Measurements from ENCODE around the gene CHTF18.

CHTF18 gene

DNA sequence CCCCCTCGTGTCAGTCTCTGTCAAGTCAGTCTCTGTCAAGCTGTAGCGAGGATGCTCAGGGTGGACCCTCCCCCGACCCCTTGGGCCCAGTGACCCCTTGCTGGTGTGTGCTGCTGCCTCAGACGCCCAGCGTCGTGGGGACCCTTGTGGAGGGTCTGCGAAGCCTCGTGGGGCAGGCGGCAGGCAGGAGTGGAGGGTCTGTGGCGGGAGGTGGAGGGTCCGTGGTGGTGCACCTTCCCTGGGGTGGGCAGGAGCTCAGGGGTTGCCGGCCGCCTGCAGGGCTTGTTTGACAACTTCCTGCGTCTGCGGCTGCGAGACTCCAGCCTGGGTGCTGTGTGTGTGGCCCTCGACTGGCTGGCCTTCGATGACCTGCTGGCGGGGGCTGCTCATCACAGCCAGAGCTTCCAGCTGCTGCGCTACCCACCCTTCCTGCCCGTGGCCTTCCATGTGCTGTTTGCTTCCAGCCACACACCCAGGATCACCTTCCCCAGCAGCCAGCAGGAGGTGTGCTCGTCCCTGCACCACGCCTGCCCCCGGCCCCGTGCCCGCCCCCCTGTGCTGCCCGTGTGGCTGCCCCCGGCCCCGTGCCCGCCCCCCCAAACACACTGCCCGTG is 6.5 kb downstream of the CHTF18 start:
- DNase-seq = peak; percentile 58

DNA sequence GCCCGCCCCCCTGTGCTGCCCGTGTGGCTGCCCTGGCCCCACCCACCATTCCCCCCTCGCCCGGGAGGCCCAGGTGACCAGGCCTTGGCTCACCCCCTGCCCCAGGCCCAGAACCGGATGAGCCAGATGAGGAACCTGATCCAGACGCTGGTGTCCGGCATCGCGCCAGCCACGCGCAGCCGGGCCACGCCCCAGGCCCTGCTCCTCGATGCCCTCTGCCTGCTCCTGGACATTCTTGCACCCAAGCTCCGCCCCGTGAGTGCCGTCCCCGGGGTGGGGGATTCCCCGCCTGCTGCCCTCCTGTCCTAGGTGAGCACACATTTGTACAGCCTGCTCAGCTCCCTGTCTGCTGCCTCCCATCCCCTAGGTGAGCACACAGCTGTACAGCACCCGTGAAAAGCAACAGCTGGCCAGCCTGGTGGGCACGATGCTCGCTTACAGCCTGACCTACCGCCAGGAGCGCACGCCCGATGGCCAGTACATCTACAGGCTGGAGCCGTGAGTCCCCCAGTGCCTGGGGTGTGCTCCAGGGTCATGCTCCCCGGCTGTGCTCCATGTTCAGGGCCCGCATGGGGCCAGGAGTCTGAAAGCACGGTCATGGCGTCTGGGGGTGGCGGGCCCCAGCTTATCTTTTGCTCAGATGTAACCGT is 7.3 kb downstream of the CHTF18 start:
- DNase-seq = no peak

DNA sequence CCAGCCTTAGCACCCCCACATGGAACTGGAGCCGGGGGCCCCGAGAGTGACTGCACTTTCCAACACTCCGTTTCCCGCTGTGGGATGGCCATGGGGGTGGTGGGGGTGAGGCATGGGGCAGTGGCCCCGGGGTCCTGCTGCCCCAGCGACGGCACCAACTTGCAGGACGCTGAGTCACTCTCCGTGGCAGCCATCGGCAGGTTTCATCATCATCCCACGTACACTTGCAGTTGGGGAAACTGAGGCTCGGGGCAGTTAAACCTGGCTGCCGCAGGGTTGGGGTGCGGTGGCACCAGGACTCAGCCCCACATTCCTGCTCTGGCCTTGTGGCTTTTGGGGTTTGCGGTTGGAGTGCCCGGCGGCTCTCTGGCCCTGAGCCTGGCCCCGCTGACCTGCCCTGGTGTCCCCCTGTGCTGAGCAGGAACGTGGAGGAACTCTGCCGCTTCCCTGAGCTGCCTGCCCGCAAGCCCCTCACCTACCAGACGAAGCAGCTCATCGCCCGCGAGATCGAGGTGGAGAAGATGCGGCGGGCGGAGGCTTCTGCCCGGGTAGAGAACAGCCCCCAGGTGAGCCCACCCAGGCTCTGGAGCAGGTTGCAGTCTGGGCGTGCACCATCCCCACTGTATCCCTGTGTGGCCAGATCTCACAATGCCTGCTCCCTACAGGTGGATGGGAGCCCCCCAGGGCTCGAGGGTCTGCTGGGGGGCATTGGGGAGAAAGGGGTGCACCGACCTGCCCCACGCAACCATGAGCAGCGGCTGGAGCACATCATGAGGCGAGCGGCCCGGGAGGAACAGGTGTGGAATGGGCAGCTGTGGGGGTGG is 8.1 kb downstream of the CHTF18 start:
- DNase-seq = no peak

DNA sequence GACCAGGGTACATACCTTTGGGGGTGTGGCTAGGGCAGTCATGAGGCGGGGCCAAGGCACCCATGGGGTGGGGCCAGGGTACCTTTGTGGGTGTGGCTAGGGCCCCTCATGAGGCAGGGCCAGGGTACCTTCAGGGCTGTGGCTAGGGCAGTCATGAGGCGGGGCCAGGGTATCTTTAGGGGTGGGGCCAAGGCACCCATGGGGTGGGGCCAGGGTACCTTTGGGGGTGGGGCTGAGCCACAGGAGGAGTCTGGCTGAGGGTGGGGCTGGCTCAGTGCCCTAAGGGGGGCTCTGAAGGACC is 8.7 kb downstream of the CHTF18 start:
- no peak for DNase-seq

DNA sequence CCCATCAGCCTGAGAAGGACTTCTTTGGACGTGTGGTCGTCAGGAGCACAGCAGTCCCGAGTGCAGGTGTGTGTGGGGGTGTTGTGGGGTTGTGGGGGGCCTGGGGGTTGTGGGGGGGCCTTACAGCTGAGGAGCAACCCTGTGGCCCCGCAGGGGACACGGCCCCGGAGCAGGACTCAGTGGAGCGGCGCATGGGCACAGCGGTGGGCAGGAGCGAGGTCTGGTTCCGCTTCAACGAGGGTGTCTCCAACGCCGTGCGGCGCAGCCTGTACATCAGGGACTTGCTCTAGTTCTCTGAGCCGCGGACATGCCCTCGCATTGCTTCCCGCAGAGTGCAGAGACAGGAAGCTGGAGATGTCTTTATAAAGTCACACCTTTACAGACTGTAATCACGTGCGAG is 9.3 kb downstream of the CHTF18 start:
- no peak for DNase-seq

DNA sequence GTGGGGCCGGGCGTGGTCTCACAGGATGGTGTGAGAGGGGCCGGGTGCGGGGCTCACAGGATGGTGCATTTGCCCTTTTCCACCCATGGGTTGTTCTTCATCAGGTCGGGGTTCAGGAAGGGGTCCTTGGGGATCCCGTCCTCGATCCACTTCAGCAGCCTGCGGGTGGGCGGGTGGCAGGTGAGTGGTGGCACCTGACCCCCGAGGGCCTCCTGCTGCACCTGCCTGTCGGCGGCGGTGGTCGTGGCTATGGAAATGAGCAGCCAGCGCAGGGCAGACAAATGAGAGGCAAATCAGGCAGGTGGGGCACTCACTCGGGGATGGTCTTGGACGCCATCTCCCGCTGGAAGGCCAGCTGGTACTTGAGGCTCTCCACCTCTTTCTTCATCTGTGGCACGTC is 10.2 kb downstream of the CHTF18 start:
- DNase-seq = no peak

DNA sequence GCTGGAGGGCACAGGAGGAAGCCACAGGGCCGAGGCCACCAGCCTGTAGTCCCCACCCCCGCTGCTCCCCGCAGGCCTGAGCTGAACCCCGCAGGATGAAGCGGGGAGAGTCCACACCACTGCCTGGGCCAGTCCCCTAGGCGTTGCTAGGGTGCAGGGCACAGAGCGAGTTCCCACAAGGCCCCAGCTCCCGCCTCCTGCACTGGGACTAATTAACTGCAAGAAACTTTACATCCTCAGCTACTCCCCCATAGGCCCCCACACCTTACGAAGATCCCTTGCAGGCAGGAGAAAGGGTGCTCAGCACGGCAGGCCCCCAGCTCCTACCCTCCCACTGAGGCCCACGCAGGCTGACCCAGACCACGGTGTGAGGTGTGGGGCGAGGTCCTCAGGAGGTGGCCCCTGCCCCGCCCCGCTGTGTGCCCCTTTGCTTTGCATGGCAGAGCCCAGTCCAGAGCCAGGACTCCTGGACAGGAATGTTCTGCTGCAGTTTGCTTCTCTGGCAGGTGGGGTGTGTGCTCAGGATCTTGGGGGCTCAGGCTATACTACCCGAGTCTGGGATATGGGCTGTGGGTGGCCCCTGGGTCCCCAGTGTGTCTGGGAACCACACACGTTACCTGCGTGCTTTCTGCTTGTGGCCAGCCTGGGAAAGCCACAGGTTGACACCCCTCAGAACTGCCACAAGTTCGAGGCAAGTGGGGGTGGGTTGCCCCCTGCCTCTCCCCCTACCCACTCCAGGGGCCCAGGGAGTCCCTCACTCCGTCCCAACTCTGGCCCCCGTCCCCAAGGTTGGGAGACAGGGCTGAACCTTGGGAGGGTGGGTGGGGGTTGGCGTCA is 10.9 kb downstream of the CHTF18 start:
- DNase-seq = no peak

DNA sequence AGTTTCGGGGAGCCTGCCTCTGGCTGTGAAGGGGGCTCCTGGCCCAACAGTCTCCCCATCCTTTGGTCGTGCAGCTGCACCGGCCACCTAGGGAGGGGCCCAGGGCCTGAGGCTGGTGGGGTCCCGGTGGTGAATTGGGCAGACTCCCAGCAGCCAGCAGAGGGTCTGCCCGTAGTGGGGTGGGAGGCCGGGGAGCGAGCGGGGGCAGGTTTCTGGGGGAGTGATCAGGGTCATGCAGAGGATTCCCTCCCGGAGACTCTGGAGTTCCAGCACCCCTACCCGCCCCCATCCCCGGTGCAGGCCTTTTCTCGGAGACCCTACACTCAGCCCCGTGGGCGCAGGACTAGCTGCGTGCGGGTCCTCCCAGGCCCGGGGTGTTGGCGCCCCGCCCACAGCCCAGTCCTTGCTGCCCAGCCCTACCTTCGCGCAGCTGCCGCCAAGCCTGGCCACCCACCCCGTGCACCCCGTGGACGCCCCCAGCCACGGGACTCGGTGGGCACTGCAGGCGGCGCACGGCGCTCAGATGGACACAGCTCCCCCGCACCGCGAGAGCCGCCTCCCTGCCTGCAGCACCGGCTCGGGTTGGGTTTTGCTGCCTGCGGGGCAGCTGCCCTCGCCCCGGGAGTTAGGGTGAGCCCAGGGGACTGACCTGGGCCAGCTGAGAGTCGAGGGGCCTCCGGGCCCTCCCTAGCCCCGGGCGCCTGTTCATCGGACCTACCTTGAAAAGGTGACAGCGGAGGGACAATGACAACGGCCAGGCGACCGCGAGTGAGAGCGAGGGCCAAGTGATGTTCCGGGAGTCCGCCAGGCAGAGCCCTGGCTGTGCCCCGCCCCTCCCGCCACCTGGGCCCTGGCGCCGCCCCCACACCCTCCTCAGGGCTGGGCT is 11.8 kb downstream of the CHTF18 start, which contains the start of gene GNG13:
TSS of gene GNG13 (minus strand) at position 787 of the 886 bp plus-strand sequence. CDS start 1,657 bp downstream, outside the sequence.
- peak; percentile 74 for DNase-seq

DNA sequence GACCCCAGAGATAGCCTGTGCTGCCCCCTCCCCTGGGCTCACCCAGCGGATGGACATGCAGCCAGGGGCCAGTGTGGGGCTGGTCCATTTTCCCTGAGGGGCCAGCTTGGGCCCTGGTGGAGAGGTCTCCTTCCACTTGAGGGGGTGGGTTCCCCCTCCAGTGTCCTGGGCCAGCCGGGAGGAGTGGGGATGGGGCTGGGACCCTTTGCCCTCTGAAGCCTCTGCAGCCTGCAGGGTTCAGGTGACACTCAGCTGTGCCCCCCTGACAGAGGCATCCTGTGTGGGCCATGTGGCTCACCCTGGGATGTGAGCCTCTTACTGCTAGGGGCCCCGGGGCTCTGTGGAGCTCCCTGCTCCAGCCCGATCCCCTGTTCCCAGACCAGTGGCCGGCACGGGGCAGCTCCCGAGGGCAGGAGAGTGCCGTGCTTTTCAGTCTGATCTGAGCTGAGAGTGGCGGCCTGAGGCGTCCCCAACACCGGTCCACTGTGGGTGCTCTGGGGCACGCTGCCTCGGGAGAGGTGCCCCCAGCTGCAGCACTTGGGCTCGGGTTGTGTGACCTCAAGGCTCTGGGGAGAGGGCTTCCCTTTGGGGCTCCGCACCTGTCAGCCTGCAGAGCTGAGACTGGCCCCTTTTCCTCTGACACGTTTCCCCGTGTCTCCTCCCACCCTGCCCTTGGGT is 12.6 kb downstream of the CHTF18 start:
- DNase-seq = no peak

DNA sequence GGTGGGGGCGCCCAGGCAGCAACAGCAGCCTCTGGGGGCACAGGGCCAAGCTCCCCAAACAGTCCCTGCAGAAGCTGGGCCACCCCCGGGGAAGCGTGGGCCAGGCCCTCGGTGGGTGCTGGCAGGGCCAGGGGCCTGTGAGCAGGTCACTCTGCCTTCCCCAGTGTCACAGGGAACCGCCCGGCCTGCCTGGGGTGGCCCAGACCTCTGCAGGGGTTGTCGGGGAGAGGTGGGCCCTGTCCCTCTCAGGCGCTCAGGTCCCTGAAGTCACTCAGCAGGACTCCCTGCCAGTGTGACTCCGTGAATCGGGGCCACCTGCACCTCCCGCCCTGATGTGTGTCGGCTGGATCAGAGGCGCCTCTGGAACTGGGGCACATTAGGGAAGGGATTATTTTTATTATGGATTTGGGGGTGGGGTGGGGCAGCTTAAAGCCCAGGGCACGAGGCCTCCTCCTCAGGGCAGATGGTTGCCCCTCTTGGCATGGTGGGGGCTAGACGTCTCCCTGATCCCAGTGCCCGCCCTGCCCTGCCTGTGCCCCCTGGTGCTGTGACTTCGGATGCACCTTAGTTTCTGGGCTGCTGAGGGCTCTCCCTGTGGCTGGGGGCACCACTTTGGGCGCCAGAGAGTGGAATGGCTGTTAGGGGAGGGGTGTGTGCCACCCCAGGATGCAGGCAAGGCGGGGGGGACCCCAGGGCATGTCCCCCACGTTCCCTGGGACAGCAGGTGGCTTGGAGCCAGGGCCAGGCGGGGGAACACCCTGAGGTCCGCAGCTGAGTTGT is 13.4 kb downstream of the CHTF18 start:
- no peak for DNase-seq

DNA sequence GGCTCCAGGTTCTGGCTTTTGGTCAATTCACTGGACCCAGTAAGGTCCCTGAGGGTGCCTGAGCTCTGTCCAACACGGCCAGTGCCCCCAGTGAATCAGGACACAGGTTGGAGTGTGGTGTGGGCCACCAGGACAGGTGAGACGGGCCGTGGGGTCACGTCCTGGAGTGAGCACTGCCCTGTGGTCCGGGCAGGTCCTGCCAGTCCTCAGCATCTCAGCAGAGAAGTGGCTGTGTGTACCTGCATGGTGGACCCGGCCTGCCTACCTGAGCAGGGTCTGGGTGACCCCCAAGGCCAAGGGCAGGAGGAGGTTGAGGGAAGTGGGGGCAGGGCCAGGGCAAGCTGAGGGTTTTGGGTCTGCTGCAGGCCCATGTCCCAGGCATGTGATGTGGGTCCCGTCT is 14.0 kb downstream of the CHTF18 start:
- DNase-seq = no peak

DNA sequence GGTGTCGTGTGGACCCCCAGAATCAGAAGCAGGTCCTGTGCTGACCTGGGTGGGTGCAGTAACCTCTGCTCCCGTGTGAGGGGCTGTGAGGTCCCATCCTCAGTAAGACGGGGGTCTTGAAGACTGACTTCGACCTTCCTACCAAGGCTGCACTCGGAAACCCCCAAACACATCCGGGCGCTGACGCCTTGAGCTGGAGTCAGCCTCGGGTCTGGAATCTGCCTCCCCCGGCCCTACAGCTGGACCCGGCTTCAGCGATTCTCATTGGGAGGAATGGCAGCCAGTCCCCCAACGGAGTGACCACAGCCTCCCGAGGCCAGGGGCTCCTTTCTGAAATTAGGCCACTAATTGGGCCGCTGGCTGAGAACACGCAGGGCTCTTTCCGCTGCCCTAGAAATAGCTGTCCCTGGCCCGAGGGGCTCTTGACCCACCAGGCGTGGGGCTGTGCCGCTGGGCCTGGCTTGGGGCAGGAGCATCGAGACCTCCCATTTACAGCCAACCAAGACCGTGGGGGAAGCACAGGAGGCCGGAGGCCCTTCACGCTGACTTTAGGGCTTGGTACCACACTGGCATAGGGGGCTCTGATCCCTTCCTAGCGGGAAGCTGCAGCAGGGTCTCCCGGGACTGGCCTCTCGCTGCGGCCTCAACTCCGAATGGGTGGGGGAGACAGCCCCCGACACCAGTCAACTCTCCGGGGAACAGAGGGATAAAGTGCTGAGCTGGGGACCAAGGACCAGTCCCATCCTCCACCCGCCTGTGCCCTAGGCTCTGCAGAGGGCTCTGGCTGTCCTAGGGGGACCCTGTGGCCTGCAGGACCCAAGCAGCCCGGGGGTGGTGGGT is 14.7 kb downstream of the CHTF18 start:
- no peak for DNase-seq

DNA sequence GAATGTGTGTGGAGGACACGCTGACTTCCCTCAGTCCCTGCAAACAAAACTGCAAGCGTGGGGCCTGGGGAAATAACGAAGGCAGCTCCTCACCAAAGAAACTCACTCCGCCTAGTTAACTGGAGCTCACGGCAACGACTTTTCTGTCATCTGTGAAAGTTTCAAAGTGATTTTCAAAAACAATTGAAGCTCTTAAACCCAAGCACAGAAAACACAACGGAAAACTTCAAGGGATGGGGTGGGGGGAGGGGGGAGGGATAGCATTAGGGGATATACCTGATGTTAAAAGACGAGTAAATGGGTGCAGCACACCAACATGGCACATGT is 15.3 kb downstream of the CHTF18 start:
- no peak for DNase-seq

DNA sequence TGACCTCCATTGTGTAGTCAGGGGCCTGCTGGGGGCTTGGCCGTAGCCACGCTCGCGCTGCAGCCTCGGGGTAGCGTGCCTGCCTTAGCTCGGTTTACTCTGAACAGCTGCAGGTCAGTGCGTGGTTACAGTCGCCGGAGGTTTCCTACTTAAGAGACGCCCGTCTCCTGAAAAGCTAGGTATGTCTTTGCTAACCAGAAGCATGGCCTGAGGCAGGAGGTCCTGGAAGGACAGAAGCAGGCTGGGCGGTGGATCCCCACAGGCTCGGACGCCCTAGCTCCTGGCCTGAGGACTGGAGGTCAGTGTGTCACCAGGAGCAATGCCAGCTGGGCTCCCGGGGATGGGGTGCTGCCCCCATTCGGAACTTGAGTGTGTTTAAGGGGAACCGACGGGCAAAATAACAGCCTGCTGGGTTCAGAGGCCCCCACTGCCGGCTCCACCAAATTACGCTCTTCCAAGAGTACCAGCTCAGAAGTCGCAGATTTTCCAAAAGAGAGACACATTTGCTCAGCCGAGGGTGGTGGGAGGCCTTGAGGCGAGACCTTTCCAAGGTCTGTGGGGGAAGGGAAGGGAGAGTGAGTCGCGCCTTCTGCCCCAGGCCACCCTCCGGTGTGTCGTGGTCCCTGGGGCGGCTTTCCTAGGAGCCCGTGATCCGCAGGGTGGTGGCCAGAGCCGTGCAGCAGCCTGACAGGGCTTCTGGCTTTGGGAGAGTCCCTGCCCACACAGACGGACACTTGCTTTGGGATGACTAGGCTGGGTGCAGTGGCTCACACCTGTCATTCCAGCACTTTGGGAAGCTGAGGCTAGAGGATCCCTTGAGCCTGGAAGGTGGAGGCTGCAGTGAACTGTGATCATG is 16.0 kb downstream of the CHTF18 start:
- DNase-seq = no peak

DNA sequence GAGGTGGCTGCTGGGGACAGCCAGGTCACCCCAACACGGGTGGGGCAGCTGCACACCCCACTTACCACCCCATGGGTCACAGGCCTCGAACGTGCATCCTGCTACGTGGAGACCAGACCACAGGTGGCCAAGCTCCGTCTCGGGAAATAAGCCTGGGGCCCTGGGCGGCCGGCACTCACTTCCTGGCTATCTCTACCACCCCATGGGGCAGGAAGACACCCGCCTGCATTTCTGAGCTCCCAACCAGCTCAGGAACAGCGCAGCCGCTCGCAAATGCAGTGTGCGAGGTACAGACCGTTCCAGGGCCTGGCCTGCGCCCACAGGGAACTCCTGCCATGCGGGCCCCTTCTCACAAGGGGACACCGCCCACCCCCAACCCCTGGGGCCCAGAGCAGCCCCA is 17.1 kb downstream of the CHTF18 start:
- no peak for DNase-seq

DNA sequence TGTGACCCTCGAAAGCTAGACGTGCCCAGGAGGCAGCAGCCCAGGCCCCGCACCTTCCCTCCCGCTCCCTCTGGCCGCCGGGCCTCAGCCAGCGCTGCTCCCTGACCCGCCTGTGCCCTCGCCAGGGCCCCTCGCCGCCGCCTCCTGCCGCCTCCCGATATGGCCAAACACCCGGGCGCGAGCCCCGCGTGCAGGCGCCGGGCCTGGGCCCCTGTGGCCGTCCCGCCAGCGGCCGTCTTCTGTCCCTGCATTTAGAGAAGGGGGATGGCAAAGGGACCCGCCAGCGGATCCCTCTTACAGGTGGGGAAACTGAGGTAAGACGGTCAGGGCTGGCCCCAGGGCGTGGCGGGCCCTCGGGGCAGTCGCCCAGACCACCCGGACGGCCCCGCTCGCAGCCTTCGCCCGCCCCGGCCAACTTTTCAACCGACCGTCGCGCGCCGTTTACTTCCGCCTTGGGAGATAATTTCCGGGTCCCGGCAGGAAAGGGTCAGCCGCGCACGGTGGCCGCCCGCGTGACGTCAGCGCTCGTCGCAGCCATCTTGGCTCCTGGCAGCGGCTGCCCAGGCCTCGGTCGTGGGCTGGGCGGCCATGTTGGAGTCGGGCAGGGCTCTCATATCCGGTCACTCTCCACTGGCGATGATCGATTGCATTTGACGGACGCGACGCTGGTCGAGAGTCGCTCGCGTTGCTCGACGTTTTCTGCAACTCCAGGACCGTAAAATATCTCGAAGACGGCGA is 19.1 kb downstream of the CHTF18 start:
- peak; percentile 96 for DNase-seq

DNA sequence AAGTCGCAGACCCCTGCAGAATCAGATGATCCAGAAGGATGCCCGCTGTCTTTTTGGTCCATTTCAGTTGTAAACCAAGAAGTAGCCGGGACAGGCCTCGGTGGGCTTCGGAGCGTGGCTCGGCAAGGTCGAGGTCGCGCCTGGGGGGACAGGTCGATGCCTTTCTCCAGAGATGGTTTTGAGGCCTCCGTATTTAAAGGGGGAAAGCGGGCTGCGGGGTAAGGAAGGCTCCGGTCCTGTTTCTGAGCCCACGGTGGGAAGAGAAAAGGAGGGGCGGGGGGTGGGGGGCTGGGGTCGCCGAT is 19.6 kb downstream of the CHTF18 start:
- no peak for DNase-seq

DNA sequence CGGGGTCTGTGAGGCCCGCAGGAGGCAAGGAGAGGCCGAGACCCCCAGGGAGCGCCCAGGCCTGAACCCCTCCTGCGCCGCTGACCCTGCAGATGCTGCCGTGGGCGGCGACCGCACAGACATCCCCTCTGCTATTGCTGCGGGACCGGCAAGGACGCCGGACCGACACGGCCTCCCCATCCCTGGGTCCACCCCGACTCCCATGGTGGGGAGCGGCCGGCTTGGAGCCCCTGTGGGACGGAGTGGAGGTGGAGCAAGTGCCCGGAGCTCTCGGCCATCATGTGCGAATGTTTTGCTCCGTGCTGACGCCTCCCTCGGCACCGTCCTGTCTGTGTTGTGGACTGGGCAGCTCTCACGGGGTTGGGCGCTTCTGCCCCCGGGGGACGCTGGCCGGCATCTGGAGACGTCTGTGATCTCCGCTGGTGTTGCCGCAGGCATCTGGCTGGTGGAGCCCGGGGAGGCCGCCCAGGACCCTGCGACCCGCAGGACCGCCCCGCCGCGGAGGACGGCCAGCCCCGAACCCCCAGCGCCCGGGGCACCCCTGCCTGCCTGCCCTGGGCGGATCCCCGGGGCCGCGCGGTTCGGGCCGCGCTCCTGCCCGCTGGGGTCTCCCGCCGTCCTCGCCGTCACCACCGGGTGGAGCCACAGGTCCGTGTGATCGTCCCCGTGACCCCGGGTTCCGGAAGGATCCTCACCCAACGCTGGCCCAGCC is 24.9 kb downstream of the CHTF18 start:
- DNase-seq = peak; percentile 75

Measured in islet precursor cell (in vitro differentiated cells).